Measurements from ENCODE around the gene JCAD. TPM values are rescaled to one million over a fixed set of nuclear protein-coding genes. Genes with fewer than 3 reads are reported as not detected.

Gene JCAD, protein sequence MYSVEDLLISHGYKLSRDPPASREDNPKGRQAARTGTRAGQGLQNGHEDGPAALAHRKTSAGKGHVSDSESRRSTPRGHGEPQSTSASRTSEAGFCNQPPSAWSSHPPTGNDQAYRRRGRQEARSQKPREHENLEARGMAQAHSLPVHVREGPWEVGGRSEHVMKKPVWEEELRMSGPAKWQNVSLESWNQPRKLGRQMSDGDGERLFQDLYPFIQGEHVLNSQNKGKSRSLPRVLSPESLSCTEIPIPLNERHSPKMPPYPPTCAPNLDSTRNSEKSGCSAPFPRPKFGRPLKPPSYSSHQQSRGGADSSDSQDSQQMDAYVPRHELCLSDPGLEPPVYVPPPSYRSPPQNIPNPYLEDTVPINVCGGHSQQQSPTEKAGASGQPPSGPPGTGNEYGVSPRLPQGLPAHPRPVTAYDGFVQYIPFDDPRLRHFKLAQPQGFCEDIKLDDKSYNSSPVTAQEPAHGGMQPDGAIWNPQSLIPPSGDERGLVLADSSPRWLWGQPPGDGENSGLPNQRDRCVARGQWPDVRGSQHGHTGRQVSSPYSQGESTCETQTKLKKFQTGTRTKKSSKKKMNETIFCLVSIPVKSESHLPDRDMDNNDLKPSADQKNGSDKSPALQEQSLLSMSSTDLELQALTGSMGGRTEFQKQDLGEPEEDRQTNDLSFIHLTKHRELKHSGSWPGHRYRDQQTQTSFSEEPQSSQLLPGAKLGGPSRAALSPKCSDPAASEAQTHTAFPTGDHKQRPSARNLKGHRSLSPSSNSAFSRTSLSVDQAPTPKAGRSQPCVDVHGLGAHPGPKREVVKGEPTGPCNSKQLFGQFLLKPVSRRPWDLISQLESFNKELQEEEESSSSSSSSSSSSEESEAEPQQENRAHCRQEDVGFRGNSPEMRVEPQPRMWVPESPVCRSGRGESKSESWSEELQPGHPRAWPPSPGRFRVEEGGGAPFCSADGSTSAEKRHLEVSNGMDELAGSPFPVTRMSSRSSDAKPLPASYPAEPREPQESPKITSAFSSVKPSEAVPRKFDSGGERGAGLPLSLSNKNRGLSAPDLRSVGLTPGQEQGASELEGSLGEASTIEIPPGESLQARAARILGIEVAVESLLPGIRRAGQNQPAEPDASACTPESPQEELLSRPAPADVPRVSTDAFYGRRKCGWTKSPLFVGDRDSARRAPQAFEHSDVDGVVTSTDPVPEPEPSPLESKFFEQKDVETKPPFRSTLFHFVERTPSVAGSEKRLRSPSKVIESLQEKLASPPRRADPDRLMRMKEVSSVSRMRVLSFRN (N-terminal part only)
- total RNA-seq = 10 to 100 TPM; 41.9 to 93.7 TPM
- polyA plus RNA-seq = 10 to 100 TPM; 11.3 to 12.2 TPM
- long read RNA-seq, donor 1, full-length matches to known transcripts = 5 of 44 reads
- long read RNA-seq, donor 1, partial matches to known transcripts = 39 of 44 reads
- long read RNA-seq, donor 1, other reads (novel, unspliced or antisense) = 0 of 44 reads
- long read RNA-seq, donor 2 = 0 reads
- long read RNA-seq, donor 3, partial matches to known transcripts = 17 of 17 reads
- long read RNA-seq, donor 3, other reads (novel, unspliced or antisense) = 0 of 17 reads
- long read RNA-seq, donor 4, full-length matches to known transcripts = 1 of 9 reads
- long read RNA-seq, donor 4, partial matches to known transcripts = 8 of 9 reads
- long read RNA-seq, donor 4, other reads (novel, unspliced or antisense) = 0 of 9 reads
- long read RNA-seq, donor 5, full-length matches to known transcripts = 2 of 28 reads
- long read RNA-seq, donor 5, partial matches to known transcripts = 26 of 28 reads
- long read RNA-seq, donor 5, other reads (novel, unspliced or antisense) = 0 of 28 reads

DNA sequence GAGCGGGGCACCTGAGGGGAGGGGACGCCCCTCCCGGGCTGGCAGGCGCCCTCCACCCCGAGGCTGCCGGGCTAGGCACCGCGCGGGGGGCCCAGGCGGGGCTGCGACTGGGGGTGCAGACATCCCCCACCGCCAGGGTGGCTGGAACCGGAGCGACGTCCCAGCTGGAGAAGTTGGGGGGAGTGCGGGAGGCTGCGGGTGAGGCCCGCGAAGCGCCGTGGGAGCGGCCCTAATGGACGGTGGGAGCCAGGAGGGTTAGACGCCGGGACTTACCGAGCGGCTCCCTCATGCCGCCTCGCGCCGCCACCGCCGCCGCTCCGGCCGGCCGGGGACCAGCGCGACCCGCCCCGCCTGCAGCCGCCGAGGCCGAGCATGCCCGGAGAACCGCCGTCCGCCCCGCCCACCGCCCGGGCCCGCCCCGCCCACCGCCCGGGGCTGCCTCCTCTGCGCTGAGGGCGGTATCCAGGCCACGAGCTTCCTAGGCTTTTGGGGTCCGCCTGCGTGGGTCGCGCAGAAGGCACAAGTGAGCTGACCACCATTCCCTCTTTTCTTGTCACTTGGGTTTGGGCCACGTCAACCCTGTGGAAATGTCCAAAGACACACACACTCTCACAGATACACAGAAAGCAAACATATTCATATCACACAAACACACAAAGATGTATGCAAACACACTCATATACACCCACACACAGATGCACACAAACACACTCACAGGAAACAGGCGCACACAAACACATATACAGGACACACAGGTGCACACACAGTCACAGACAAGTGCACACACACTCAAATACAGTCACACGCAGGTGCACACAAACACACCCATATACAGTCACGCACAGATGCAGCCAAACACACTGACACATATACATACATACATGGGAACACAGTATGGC is at the start of gene JCAD:
Gene JCAD, minus strand, starts transcription at position 378 of the 899 bp plus-strand sequence. CDS start 11,774 bp downstream, outside the sequence.
- peak within 1 kb of the TSS; percentile 17 to 47 for H3K9ac ChIP-seq (ENCODE audit: insufficient read depth in 1 of 2, low read length in 2 of 2)
- H3K9me3 ChIP-seq (ENCODE audit: control insufficient read depth in 4 of 4, insufficient read depth in 3 of 4, low read length in 3 of 4) = no peaks in the 10 kb centered on the region
- H3K27ac ChIP-seq (ENCODE audit: low read depth in 1 of 2, low read length in 1 of 2) = peak within 1 kb of the TSS; percentile 90 to 94
- H3K27me3 ChIP-seq (ENCODE audit: control insufficient read depth in 3 of 3, insufficient read depth in 3 of 3, low read length in 2 of 3) = peaks cover 0 to 4% (median 2%) of the 10 kb centered on the region in 3 donors
- DNase-seq = peak; percentile 70 to 84 (median 79)
- peak; percentile 91 for ATAC-seq (ENCODE audit: insufficient read depth, low FRiP score)
- H3K4me3 ChIP-seq = peak within 1 kb of the TSS; percentile 84
- no peak for TF ChIP-seq CTCF (IDR thresholded peaks at IDR 0.05; ENCODE audit: control extremely low read depth, extremely low read depth)
- no peaks in the 10 kb centered on the region for H3K36me3 ChIP-seq (ENCODE audit: control insufficient read depth in 4 of 4, insufficient read depth in 4 of 4, low read length in 4 of 4)
- peaks cover 0 to 35% (median 5%) of the 10 kb centered on the region in 5 donors for H3K4me1 ChIP-seq (ENCODE audit: control insufficient read depth in 5 of 5, insufficient read depth in 5 of 5, low read length in 5 of 5)
- 4 to 5% methylated on average over 55 to 66 of the region's 66 CpGs for WGBS, 2 donors

GRCh38 chr10:30106987-30107386 is 47.6 kb upstream of the JCAD start:
- WGBS, 2 donors = 95 to 96% methylated on average over 5 of the region's 5 CpGs
- Histone ChIP-seq H3K27me3 (ENCODE audit: control insufficient read depth in 3 of 3, insufficient read depth in 3 of 3, low read length in 2 of 3) (no peaks in the 10 kb centered on the region), H3K9me3 (ENCODE audit: control insufficient read depth in 4 of 4, insufficient read depth in 3 of 4, low read length in 3 of 4) (no peaks in the 10 kb centered on the region), H3K4me3 (no peak overlapping the region), H3K27ac (ENCODE audit: low read depth in 1 of 2, low read length in 1 of 2) (no peak overlapping the region), H3K4me1 (ENCODE audit: control insufficient read depth in 5 of 5, insufficient read depth in 5 of 5, low read length in 5 of 5) (no peaks in the 10 kb centered on the region), H3K36me3 (ENCODE audit: control insufficient read depth in 4 of 4, insufficient read depth in 4 of 4, low read length in 4 of 4) (no peaks in the 10 kb centered on the region), H3K9ac (ENCODE audit: insufficient read depth in 1 of 2, low read length in 2 of 2) (no peak overlapping the region)
- ATAC-seq (ENCODE audit: insufficient read depth, low FRiP score) (no peak), DNase-seq (no peak)
- no peak for TF ChIP-seq CTCF (IDR thresholded peaks at IDR 0.05; ENCODE audit: control extremely low read depth, extremely low read depth)
